Stimulated activated CD4-positive, alpha-beta T cell treated with anti-CD3 and anti-CD28 coated beads, Interleukin-2, amount 100 ng/mL, for 48 hours (primary cell): ENCODE results near the gene CDCA4.

Source experiments
- DNase-seq, 2 donors: peaks; one replicate each; pipeline ENCODE4 v3.0.0-alpha.2; 2020

The CDCA4 gene

DNA sequence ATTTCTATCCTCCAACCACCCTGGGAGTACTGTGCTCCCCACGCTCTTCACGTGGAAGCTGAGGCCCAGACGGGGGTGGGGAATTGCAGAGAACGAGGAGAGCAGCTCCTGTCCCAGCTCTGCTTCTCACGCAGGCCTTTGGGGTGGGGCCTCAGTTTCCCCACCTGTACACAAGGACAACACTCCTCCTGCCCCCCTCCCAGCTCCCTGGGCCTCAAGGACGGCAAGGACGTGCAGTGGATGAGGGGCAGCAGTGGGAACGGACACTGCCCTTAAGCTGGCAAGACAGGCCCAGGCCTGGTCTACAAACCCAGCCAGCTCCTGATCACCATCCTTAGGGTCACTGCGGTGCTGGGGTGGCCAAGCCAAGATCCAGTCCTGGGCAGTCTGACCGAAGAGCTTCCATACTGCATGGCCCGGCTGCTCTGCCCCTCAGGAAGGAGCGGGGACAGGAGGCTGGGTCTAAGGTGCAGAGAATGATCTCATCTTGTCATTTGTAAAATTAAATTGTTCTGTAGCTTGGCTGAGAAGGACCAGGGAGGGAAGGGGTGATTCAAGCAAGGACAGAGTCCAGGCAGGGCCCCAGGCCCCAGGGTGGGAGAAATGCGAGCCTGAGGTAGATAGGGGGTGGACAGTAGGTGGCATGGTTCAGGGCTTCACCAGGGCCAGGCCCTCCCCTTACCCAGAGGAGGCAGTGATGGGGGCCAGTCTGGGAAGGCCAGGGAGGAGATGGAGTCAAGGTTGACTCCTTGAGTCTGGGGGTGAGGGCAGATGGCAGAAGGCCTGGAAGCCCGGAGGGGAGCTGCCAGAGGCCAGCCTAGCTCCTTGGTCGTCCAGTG lies 36.6 kb downstream of the CDCA4 start:
- no peak for DNase-seq

- no peak for DNase-seq
Observed at GRCh38 chr14:104983231-104983721, 37.6 kb downstream of the CDCA4 start.

GRCh38 chr14:104982548-104983230 lies 38.2 kb downstream of the CDCA4 start:
- DNase-seq = no peak

- no peak for DNase-seq
Observed at GRCh38 chr14:104981699-104982541, 39.0 kb downstream of the CDCA4 start.

GRCh38 chr14:104980611-104981531 lies 40.0 kb downstream of the CDCA4 start:
- no peak for DNase-seq

GRCh38 chr14:104979758-104980610 lies 40.9 kb downstream of the CDCA4 start:
- no peak for DNase-seq

- DNase-seq = no peak
Observed at GRCh38 chr14:104978746-104979691, 41.9 kb downstream of the CDCA4 start.

- DNase-seq = peak; percentile 42 to 51
Observed at GRCh38 chr14:104977681-104978653, 42.9 kb downstream of the CDCA4 start, which contains the start of gene AHNAK2. AHNAK2 (minus strand) TSS chr14:104978374; CDS start chr14:104978237, 137 bp downstream.

- no peak for DNase-seq
Observed at GRCh38 chr14:104977008-104977680, 43.7 kb downstream of the CDCA4 start.

- DNase-seq = peak; percentile 90
Observed at GRCh38 chr14:104976198-104977007, 44.5 kb downstream of the CDCA4 start.

DNA sequence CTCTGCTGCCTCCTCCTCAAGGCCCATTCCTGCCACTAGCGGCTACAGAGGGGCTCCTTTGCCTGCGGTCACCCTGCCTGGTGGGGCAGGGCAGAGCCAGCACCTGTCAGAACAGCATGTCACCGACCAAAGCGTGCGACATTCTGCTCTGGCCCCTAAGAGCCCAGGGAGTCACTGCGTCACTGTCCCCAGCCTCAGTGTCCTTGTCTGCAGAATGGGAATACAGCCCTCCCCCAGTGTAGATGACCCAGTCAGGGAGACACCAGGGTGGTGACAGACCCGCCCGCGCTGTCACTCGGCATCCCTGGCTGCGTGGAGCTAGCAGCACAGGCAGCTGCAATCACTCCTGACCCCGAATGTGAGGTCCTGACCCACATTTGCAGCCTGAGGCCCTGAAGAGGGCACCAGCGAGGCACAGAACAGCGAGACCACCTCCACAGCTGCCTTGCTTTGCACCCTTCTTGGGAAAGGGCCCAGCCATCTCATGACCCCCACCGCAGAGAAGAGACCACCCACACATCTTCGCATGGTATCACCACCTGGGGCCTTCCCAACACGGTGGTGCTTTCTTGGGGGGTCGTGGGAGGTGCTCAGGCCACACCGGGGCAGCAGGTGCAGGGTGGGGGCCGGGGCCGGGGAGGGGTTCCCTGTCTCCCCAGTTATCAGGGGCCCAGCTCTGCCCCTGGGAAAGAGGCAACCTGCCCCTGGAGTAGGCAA lies 45.2 kb downstream of the CDCA4 start:
- no peak for DNase-seq

DNA sequence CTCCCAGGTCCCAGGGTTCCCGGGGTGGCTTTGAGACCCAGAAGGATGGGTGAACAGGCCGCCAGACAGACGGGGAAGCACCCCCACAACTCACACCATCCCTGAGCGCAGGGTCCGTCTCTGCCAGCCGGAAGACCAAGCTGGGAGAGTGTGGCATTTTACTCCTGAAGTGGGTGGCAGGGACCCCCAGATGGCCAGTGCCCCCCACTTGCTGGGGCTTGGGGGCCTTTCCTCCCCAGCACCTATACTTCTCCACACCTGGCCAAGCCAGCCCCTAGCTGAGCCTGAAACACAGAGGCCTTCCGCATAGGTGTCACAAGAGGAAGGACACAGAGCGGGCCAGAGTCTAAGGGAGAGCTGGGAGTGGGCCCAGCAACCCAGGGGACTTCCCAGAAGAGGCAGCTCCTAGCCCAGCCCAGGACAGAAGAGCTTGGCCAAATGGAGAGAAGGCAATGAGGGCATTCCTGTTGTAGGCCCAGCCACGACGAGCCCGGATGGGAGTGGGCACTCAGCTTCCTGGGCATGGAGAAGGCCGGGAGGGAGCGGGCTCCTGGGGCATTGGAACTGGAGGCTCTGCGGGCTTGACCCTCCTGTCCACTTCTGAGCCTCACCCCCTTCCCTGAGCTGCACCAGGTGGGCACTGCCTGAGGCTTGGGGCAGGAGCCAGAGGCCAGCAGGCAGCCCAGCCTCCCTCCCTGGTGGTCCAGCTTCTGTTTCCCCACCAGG lies 46.1 kb downstream of the CDCA4 start:
- no peak for DNase-seq

GRCh38 chr14:104974146-104974541 lies 46.7 kb downstream of the CDCA4 start:
- no peak for DNase-seq

- no peak for DNase-seq
Observed at GRCh38 chr14:104973385-104974145, 47.3 kb downstream of the CDCA4 start.

DNA sequence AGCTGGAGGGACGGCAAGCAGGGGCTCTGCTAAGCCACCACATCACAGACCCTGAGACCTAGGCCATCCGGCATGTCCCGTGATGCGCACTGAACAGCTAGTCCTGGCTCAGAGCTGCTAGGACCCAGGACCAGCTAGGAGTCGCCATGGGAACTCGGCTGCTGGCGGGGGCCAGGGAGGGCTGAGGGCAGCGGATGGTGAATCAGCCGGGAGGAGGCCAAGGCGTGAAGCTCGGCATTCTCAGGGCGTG lies 47.8 kb downstream of the CDCA4 start:
- no peak for DNase-seq
